ENCODE measurements around the gene SLC29A1. TPM values are rescaled to one million over a fixed set of nuclear protein-coding genes. Genes with fewer than 3 reads are reported as not detected.

Gene SLC29A1
- total RNA-seq: 36.1 and 43.9 TPM in 2 replicates

- TF ChIP-seq CTCF (IDR thresholded peaks at IDR 0.05; ENCODE audit: insufficient read depth, low read length, poor library complexity, severe bottlenecking): no peak
- H3K27me3 ChIP-seq (ENCODE audit: control insufficient read depth, insufficient read depth, low read length): no peaks in the 10 kb centered on the region
- H3K4me3 ChIP-seq (ENCODE audit: low read depth, low read length): peak within 1 kb of the TSS; percentile 58
- no peaks in the 10 kb centered on the region for H3K36me3 ChIP-seq (ENCODE audit: control insufficient read depth, insufficient read depth, low read length)
- DNase-seq (ENCODE audit: low read depth): no peak
Measured at GRCh38 chr6:44223319-44224028, at the start of gene SLC29A1. Gene SLC29A1, plus strand, starts transcription at chr6:44223595. Its CDS starts 3,719 bp downstream, at chr6:44227314.

- DNase-seq (ENCODE audit: low read depth): no peak
- peaks cover under 1% of the 10 kb centered on the region for H3K27me3 ChIP-seq (ENCODE audit: control insufficient read depth, insufficient read depth, low read length)
- H3K36me3 ChIP-seq (ENCODE audit: control insufficient read depth, insufficient read depth, low read length): no peaks in the 10 kb centered on the region
- TF ChIP-seq CTCF (IDR thresholded peaks at IDR 0.05; ENCODE audit: insufficient read depth, low read length, poor library complexity, severe bottlenecking): no peak
- no peak overlapping the region for H3K4me3 ChIP-seq (ENCODE audit: low read depth, low read length)
Measured at GRCh38 chr6:44176130-44176761, 47.1 kb upstream of the SLC29A1 start.

GRCh38 chr6:44176762-44177509 is 46.5 kb upstream of the SLC29A1 start:
- Histone ChIP-seq H3K4me3 (ENCODE audit: low read depth, low read length) (no peak overlapping the region), H3K36me3 (ENCODE audit: control insufficient read depth, insufficient read depth, low read length) (no peaks in the 10 kb centered on the region), H3K27me3 (ENCODE audit: control insufficient read depth, insufficient read depth, low read length) (no peaks in the 10 kb centered on the region)
- no peak for DNase-seq (ENCODE audit: low read depth)
- no peak for TF ChIP-seq CTCF (IDR thresholded peaks at IDR 0.05; ENCODE audit: insufficient read depth, low read length, poor library complexity, severe bottlenecking)

- TF ChIP-seq CTCF (IDR thresholded peaks at IDR 0.05; ENCODE audit: insufficient read depth, low read length, poor library complexity, severe bottlenecking): no peak
- DNase-seq (ENCODE audit: low read depth): no peak
- peaks cover under 1% of the 10 kb centered on the region for H3K27me3 ChIP-seq (ENCODE audit: control insufficient read depth, insufficient read depth, low read length)
- no peak overlapping the region for H3K4me3 ChIP-seq (ENCODE audit: low read depth, low read length)
- no peaks in the 10 kb centered on the region for H3K36me3 ChIP-seq (ENCODE audit: control insufficient read depth, insufficient read depth, low read length)
Measured at GRCh38 chr6:44177691-44178423, 45.5 kb upstream of the SLC29A1 start.

GRCh38 chr6:44178424-44179071 is 44.8 kb upstream of the SLC29A1 start:
- no peak for DNase-seq (ENCODE audit: low read depth)
- H3K4me3 ChIP-seq (ENCODE audit: low read depth, low read length): no peak overlapping the region
- H3K36me3 ChIP-seq (ENCODE audit: control insufficient read depth, insufficient read depth, low read length): no peaks in the 10 kb centered on the region
- peaks cover 2% of the 10 kb centered on the region for H3K27me3 ChIP-seq (ENCODE audit: control insufficient read depth, insufficient read depth, low read length)
- TF ChIP-seq CTCF (IDR thresholded peaks at IDR 0.05; ENCODE audit: insufficient read depth, low read length, poor library complexity, severe bottlenecking): no peak
